Activated CD4-positive, alpha-beta memory T cell treated with anti-CD3 and anti-CD28 coated beads, Interleukin-2, amount 10 ng/mL, durations not matched to agents 7 days and 5 days (primary cell): ENCODE measurements around the gene GARS1. TPM values are rescaled to one million over a fixed set of nuclear protein-coding genes. Genes with fewer than 3 reads are reported as not detected.

Experiments
- CTCF ChIA-PET: fragments of 350-600 bp; sonication (Branson Sonifier 250); formaldehyde crosslinking; loops from one replicate; lab custom pipeline; 2021; ENCODE audit warnings: antibody characterized with exemption, inconsistent platforms; lab: Charles Lee
- POLR2A ChIA-PET: fragments of 350-600 bp; sonication (Branson Sonifier 250); formaldehyde crosslinking; loops from one replicate; lab custom pipeline; 2021; ENCODE audit warnings: antibody characterized with exemption; lab: Charles Lee
- DNase-seq: peaks from one replicate; pipeline ENCODE4 v3.0.0-alpha.2; 2020
- H3K27ac Mint-ChIP-seq: one replicate; pipeline ENCODE4 v1.8.0; 2021; ENCODE audit warnings: mild to moderate bottlenecking, mixed read lengths
- H3K27me3 Mint-ChIP-seq: one replicate; pipeline ENCODE4 v1.8.0; 2021; ENCODE audit warnings: mixed read lengths
- H3K36me3 Mint-ChIP-seq: one replicate; pipeline ENCODE4 v1.8.0; 2021; ENCODE audit warnings: low read depth, mixed read lengths
- H3K4me1 Mint-ChIP-seq: one replicate; pipeline ENCODE4 v1.8.0; 2021; ENCODE audit warnings: mixed read lengths
- H3K4me3 Mint-ChIP-seq: one replicate; pipeline ENCODE4 v1.8.0; 2021; ENCODE audit warnings: mild to moderate bottlenecking, mixed read lengths
- H3K9me3 Mint-ChIP-seq: one replicate; pipeline ENCODE4 v1.8.0; 2021; ENCODE audit warnings: mixed read lengths
- total RNA-seq, 2 experiments: library from RNA; stranded (reverse); gene quantifications; one replicate each; pipeline ENCODE4 v1.2.3, GENCODE V29; 2021

GARS1 gene
- total RNA-seq, 2 experiments from 2014 or later: 260 to 264 TPM

GRCh38 chr7:30654296-30655090 is 59.8 kb downstream of the GARS1 start:
- H3K4me3 Mint-ChIP-seq: no peak overlapping the region
- H3K27ac Mint-ChIP-seq: no peak overlapping the region
- no peaks in the 10 kb centered on the region for H3K4me1 Mint-ChIP-seq
- H3K27me3 Mint-ChIP-seq: no peaks in the 10 kb centered on the region
- H3K36me3 Mint-ChIP-seq: no peaks in the 10 kb centered on the region
- POLR2A ChIA-PET: no interaction called here
- no peaks in the 10 kb centered on the region for H3K9me3 Mint-ChIP-seq
- CTCF ChIA-PET: no interaction called here
- no peak for DNase-seq

GRCh38 chr7:30655096-30655970 is 60.7 kb downstream of the GARS1 start:
- Mint-ChIP-seq H3K36me3 (no peaks in the 10 kb centered on the region), H3K9me3 (no peaks in the 10 kb centered on the region), H3K27ac (no peak overlapping the region), H3K27me3 (no peaks in the 10 kb centered on the region), H3K4me1 (no peaks in the 10 kb centered on the region), H3K4me3 (no peak overlapping the region)
- POLR2A ChIA-PET: no interaction called here
- DNase-seq: no peak
- CTCF ChIA-PET: no interaction called here

- no peaks in the 10 kb centered on the region for H3K27me3 Mint-ChIP-seq
- no peak overlapping the region for H3K4me3 Mint-ChIP-seq
- H3K4me1 Mint-ChIP-seq: no peaks in the 10 kb centered on the region
- no peak overlapping the region for H3K27ac Mint-ChIP-seq
- ChIA-PET POLR2A (no interaction called here), CTCF (no interaction called here)
- H3K36me3 Mint-ChIP-seq: no peaks in the 10 kb centered on the region
- no peaks in the 10 kb centered on the region for H3K9me3 Mint-ChIP-seq
- DNase-seq: no peak
Measured at GRCh38 chr7:30656006-30656957, 61.6 kb downstream of the GARS1 start.

GRCh38 chr7:30657131-30657530 is 62.5 kb downstream of the GARS1 start:
- no peak for DNase-seq
- Mint-ChIP-seq H3K27me3 (no peaks in the 10 kb centered on the region), H3K4me1 (no peaks in the 10 kb centered on the region), H3K9me3 (no peaks in the 10 kb centered on the region), H3K27ac (no peak overlapping the region), H3K36me3 (no peaks in the 10 kb centered on the region), H3K4me3 (no peak overlapping the region)
- POLR2A ChIA-PET: no interaction called here
- CTCF ChIA-PET: no interaction called here

GRCh38 chr7:30658479-30659074 is 63.9 kb downstream of the GARS1 start:
- Mint-ChIP-seq H3K27me3 (no peaks in the 10 kb centered on the region), H3K9me3 (no peaks in the 10 kb centered on the region), H3K4me1 (no peaks in the 10 kb centered on the region), H3K36me3 (no peaks in the 10 kb centered on the region), H3K27ac (no peak overlapping the region), H3K4me3 (no peak overlapping the region)
- ChIA-PET CTCF (interaction anchor here (0.5 kb wide), 1 partner anchor 313 kb away, joined by 3 read pairs; no protein-coding TSS in a partner anchor), POLR2A (no interaction called here)
- DNase-seq: no peak

- H3K27ac Mint-ChIP-seq: no peak overlapping the region
- no peaks in the 10 kb centered on the region for H3K27me3 Mint-ChIP-seq
- no peaks in the 10 kb centered on the region for H3K4me1 Mint-ChIP-seq
- no peaks in the 10 kb centered on the region for H3K9me3 Mint-ChIP-seq
- no peak for DNase-seq
- ChIA-PET POLR2A (no interaction called here), CTCF (no interaction called here)
- H3K4me3 Mint-ChIP-seq: no peak overlapping the region
- no peaks in the 10 kb centered on the region for H3K36me3 Mint-ChIP-seq
Measured at GRCh38 chr7:30659312-30659711, 64.6 kb downstream of the GARS1 start.

GRCh38 chr7:30660331-30661255 is 65.9 kb downstream of the GARS1 start:
- no peak overlapping the region for H3K4me3 Mint-ChIP-seq
- H3K36me3 Mint-ChIP-seq: no peaks in the 10 kb centered on the region
- DNase-seq: no peak
- POLR2A ChIA-PET: no interaction called here
- no peak overlapping the region for H3K27ac Mint-ChIP-seq
- H3K27me3 Mint-ChIP-seq: no peaks in the 10 kb centered on the region
- CTCF ChIA-PET: interaction anchor here (1.1 kb wide), 1 partner anchor 78 kb away, joined by 4 read pairs; no protein-coding TSS in a partner anchor
- H3K9me3 Mint-ChIP-seq: no peaks in the 10 kb centered on the region
- no peaks in the 10 kb centered on the region for H3K4me1 Mint-ChIP-seq

GRCh38 chr7:30661926-30662325 is 67.2 kb downstream of the GARS1 start:
- H3K36me3 Mint-ChIP-seq: no peaks in the 10 kb centered on the region
- no peaks in the 10 kb centered on the region for H3K9me3 Mint-ChIP-seq
- ChIA-PET CTCF (interaction anchor here (1.1 kb wide), 1 partner anchor 76 kb away, joined by 4 read pairs; no protein-coding TSS in a partner anchor), POLR2A (no interaction called here)
- no peak overlapping the region for H3K27ac Mint-ChIP-seq
- no peaks in the 10 kb centered on the region for H3K4me1 Mint-ChIP-seq
- no peak for DNase-seq
- no peak overlapping the region for H3K4me3 Mint-ChIP-seq
- H3K27me3 Mint-ChIP-seq: no peaks in the 10 kb centered on the region

GRCh38 chr7:30662431-30662939 is 67.8 kb downstream of the GARS1 start:
- POLR2A ChIA-PET: no interaction called here
- Mint-ChIP-seq H3K4me1 (no peaks in the 10 kb centered on the region), H3K27ac (no peak overlapping the region), H3K4me3 (no peak overlapping the region), H3K9me3 (no peaks in the 10 kb centered on the region), H3K27me3 (no peaks in the 10 kb centered on the region), H3K36me3 (no peaks in the 10 kb centered on the region)
- no peak for DNase-seq
- CTCF ChIA-PET: interaction anchor here (0.8 kb wide), 1 partner anchor 78 kb away, joined by 3 read pairs; no protein-coding TSS in a partner anchor

- DNase-seq: no peak
- Mint-ChIP-seq H3K36me3 (no peaks in the 10 kb centered on the region), H3K4me3 (no peak overlapping the region), H3K27me3 (no peaks in the 10 kb centered on the region), H3K4me1 (no peaks in the 10 kb centered on the region), H3K27ac (no peak overlapping the region), H3K9me3 (no peaks in the 10 kb centered on the region)
- POLR2A ChIA-PET: no interaction called here
- CTCF ChIA-PET: interaction anchor here (0.5 to 1.4 kb wide), 2 partner anchors 75 to 529 kb away, joined by 3 to 4 read pairs; no protein-coding TSS in a partner anchor
Measured at GRCh38 chr7:30663414-30663813, 68.7 kb downstream of the GARS1 start.

GRCh38 chr7:30664184-30664885 is 69.7 kb downstream of the GARS1 start:
- POLR2A ChIA-PET: no interaction called here
- H3K27me3 Mint-ChIP-seq: no peaks in the 10 kb centered on the region
- no peaks in the 10 kb centered on the region for H3K9me3 Mint-ChIP-seq
- H3K27ac Mint-ChIP-seq: no peak overlapping the region
- CTCF ChIA-PET: interaction anchor here (1.0 to 1.4 kb wide), 2 partner anchors 74 to 76 kb away, joined by 4 read pairs; no protein-coding TSS in a partner anchor
- no peaks in the 10 kb centered on the region for H3K36me3 Mint-ChIP-seq
- no peaks in the 10 kb centered on the region for H3K4me1 Mint-ChIP-seq
- no peak for DNase-seq
- H3K4me3 Mint-ChIP-seq: no peak overlapping the region
